DOHH2 (cell line): ENCODE measurements around the gene LPIN1.

ENCODE experiments used
- EZH2phosphoT487 ChIP-seq: fragments of 200-600 bp; sonication (generic); IDR thresholded peaks from 2 replicates; pipeline ENCODE4 v1.6.1; 2017; ENCODE audit warnings: borderline replicate concordance, mild to moderate bottlenecking, antibody characterized with exemption, low read length, moderate library complexity, mixed read lengths
- TF ChIP-seq, protein P1 (sequence below): fragments of 200-600 bp; sonication (generic); IDR thresholded peaks from one replicate; pipeline ENCODE4 v1.5.1; 2014; ENCODE audit warnings: antibody characterized with exemption, mild to moderate bottlenecking, low read depth, low read length; ENCODE audit not compliant: poor library complexity, severe bottlenecking

DNA sequence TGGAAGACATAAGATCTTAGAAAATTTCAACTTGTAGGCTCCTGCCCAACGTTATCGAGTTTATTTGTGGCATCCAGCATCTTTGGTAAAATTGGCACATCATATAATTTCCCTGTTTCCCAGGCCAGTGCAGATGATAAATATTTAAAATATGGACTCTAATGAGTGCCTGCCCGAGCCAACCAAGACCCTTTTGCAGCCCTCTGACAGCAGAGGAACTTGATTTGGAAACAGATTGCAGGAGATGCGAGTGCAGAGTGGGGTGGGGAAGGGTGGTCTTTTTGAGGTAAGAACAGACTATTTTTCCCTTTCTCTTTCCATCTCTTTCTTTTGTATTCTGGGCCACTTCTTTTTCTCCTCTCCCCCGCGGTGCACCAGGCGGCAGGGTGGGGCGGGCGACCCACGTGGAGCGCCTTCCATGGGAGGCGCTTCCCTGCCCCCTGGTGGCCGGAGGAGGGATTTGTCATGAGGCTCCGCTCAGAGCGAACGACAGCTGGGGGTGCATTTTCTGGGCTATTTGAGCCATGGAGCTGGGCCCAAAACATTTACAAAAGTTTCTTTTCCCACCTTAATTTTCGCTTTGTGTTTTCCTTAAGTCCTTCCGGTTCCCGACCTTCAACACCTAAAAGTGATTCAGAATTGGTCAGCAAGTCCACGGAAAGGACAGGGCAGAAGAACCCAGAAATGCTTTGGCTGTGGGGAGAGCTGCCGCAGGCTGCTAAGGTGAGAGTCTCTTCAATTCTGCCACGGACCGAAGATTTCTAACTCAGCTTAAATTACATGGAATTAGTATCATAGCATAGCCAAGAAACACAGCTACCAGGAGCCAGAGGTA lies 32.7 kb downstream of the LPIN1 start:
- TF ChIP-seq, protein P1, sequence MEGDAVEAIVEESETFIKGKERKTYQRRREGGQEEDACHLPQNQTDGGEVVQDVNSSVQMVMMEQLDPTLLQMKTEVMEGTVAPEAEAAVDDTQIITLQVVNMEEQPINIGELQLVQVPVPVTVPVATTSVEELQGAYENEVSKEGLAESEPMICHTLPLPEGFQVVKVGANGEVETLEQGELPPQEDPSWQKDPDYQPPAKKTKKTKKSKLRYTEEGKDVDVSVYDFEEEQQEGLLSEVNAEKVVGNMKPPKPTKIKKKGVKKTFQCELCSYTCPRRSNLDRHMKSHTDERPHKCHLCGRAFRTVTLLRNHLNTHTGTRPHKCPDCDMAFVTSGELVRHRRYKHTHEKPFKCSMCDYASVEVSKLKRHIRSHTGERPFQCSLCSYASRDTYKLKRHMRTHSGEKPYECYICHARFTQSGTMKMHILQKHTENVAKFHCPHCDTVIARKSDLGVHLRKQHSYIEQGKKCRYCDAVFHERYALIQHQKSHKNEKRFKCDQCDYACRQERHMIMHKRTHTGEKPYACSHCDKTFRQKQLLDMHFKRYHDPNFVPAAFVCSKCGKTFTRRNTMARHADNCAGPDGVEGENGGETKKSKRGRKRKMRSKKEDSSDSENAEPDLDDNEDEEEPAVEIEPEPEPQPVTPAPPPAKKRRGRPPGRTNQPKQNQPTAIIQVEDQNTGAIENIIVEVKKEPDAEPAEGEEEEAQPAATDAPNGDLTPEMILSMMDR, result peak; percentile 96
- TF ChIP-seq EZH2phosphoT487, result no peak
